GM12892 (cell line): Measurements from ENCODE around the gene TAL1.

Source experiments
- POLR2A ChIP-seq: IDR thresholded peaks from 2 replicates; pipeline ENCODE4 v1.6.1; 2011; ENCODE audit warnings: low read depth, low read length, control low read depth
- TAF1 ChIP-seq: IDR thresholded peaks from 2 replicates; pipeline ENCODE4 v1.6.1; 2011; ENCODE audit warnings: low read depth, mild to moderate bottlenecking, control low read depth, low read length, borderline replicate concordance

DNA sequence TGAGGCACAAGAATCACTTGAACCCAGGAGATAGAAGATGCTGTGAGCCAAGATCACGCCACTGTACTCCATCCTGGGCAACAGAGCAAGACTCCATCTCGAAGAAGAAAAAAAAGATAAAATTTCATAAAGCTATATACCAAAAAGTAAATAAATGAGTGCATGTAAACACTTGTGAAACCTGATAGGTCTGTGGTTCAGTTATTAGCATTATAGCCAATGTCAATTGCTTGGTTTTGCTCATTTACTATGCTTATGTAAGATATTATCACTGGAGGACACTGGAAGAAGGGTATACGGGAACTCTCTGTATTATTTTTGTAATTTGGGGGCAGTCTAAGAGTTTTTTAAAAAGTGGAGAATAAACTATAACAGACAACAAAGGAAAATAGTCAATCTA lies 17.7 kb upstream of the TAL1 start:
- TF ChIP-seq POLR2A = no peak
- no peak for TF ChIP-seq TAF1
